Naive B cell (primary cell): ENCODE results near the gene TRIO. TPM values are rescaled to one million over a fixed set of nuclear protein-coding genes. Genes with fewer than 3 reads are reported as not detected.

Source experiments
- ATAC-seq, 2 donors: fragments of 150-1000 bp; cut with Tn5 transposase; 2 replicates each; pipeline ENCODE4 v1.10.0; 2021; ENCODE audit warnings: low read depth in 2 of 2, mild to moderate bottlenecking in 2 of 2, moderate library complexity in 2 of 2
- DNase-seq: peaks from one replicate; pipeline ENCODE4 v3.0.0; 2022
- H3K27ac Mint-ChIP-seq, 6 donors: one replicate each; pipeline ENCODE4 v1.8.0; 2020 to 2022; ENCODE audit warnings: mild to moderate bottlenecking in 6 of 6, mixed read lengths in 6 of 6, moderate library complexity in 5 of 6, inconsistent platforms in 2 of 6
- H3K27me3 Mint-ChIP-seq, 3 donors: one replicate each; pipeline ENCODE4 v1.8.0; 2021 to 2022; ENCODE audit warnings: mixed read lengths in 3 of 3, mild to moderate bottlenecking in 1 of 3
- H3K36me3 Mint-ChIP-seq, 2 donors: one replicate each; pipeline ENCODE4 v1.8.0; 2020 to 2022; ENCODE audit warnings: mixed read lengths in 2 of 2, inconsistent platforms in 1 of 2, mild to moderate bottlenecking in 1 of 2
- H3K4me1 Mint-ChIP-seq, 3 donors: one replicate each; pipeline ENCODE4 v1.8.0; 2020 to 2022; ENCODE audit warnings: mixed read lengths in 3 of 3, inconsistent platforms in 1 of 3, mild to moderate bottlenecking in 1 of 3, moderate library complexity in 1 of 3
- H3K4me3 Mint-ChIP-seq, 8 donors: one replicate each; pipeline ENCODE4 v1.8.0; 2020 to 2022; ENCODE audit warnings: mild to moderate bottlenecking in 8 of 8, mixed read lengths in 8 of 8, moderate library complexity in 8 of 8, inconsistent platforms in 2 of 8
- H3K9me3 Mint-ChIP-seq, 7 donors: one replicate each; pipeline ENCODE4 v1.8.0; 2020 to 2022; ENCODE audit warnings: mixed read lengths in 7 of 7, mild to moderate bottlenecking in 5 of 7, inconsistent platforms in 2 of 7, moderate library complexity in 1 of 7
- polyA plus RNA-seq, 6 donors: library from polyadenylated mRNA; unstranded; fragments of 300-500 nt; fragmentation: Illumina TruSeq; gene quantifications; one replicate each; pipeline ENCODE4 v1.2.3, GENCODE V29; 2021; ENCODE audit warnings: low read depth in 6 of 6

The TRIO gene
- polyA plus RNA-seq, 6 donors from 2014 or later: 7.3 to 16.4 (median 11.1) TPM

DNA sequence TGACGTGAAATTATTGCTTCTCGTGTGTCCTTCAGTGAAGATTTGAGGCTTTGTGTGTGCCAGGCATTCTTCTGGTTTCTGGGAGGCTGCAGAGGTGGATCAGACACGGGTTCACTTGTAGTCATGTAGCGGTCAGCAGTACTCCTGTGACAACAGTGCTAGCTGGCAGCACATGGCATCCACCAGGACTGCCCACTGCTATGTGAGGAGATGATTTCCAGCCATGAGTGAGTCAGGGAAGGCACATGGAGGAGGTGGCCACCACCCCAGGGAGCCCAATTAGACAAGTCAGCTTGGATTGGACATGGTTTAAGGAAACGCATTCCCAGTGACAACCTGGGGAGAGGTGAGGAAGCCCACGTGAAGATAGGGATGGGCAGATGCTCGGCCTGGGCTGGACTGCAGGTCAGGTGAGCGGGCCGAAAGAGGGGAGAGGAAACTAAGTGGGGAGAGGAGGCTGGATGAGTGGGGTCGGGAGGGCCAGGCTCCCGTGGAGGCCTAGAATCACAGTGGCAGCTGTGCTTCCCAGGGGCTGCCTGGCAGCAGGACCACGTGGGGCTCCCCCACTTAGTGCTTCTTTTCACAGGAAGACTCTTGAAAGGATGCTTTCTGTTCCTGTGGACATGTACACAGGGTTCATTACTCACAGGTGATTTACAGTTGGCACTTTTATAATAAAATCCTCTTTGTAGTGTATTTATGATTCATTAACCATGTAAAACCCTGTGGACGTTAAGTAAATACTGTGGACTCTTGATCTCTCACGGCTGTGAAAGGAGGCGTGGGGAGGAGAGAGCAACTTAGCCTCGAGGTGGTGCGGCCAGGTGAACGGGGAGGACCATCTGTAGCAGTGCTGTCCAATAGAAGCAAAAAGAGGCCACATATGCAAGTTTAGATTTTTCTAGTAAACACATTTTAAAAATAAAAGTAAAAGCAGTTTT, 358.5 kb downstream of the TRIO start:
- H3K4me3 Mint-ChIP-seq: no peak overlapping the region
- ATAC-seq: no peak
- H3K27me3 Mint-ChIP-seq: no peaks in the 10 kb centered on the region
- peaks cover 19 to 24% of the 10 kb centered on the region in 2 donors for H3K36me3 Mint-ChIP-seq
- H3K27ac Mint-ChIP-seq: peak overlapping the region in 4 of 6 donors; percentile 49 to 73 (median 68)
- DNase-seq: no peak
- H3K4me1 Mint-ChIP-seq: no peaks in the 10 kb centered on the region
- H3K9me3 Mint-ChIP-seq: no peaks in the 10 kb centered on the region

DNA sequence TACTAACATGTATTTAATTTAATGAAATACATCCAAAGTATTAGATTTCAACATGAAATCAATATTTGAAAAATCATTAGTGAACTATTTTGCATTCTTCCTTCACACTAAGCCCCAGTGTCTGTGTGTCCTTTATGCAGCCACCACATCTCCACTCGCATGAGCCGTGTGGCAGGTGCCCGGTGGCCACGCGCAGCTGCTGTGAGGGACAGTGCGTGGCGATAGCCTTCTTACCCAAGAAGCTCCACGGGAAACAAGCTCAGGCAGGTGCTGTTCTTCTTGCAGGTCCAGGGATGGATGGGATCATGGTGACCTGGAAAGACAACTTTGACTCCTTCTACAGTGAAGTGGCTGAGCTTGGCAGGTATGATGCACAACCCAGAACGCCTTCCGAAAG, 359.1 kb downstream of the TRIO start:
- Mint-ChIP-seq H3K27ac (no peak overlapping the region), H3K4me1 (peaks cover 0 to 3% (median 0%) of the 10 kb centered on the region in 3 donors), H3K36me3 (peaks cover 23 to 25% of the 10 kb centered on the region in 2 donors), H3K4me3 (peak overlapping the region in 1 of 8 donors; percentile 25), H3K27me3 (no peaks in the 10 kb centered on the region), H3K9me3 (no peaks in the 10 kb centered on the region)
- no peak for DNase-seq
- no peak for ATAC-seq

DNA sequence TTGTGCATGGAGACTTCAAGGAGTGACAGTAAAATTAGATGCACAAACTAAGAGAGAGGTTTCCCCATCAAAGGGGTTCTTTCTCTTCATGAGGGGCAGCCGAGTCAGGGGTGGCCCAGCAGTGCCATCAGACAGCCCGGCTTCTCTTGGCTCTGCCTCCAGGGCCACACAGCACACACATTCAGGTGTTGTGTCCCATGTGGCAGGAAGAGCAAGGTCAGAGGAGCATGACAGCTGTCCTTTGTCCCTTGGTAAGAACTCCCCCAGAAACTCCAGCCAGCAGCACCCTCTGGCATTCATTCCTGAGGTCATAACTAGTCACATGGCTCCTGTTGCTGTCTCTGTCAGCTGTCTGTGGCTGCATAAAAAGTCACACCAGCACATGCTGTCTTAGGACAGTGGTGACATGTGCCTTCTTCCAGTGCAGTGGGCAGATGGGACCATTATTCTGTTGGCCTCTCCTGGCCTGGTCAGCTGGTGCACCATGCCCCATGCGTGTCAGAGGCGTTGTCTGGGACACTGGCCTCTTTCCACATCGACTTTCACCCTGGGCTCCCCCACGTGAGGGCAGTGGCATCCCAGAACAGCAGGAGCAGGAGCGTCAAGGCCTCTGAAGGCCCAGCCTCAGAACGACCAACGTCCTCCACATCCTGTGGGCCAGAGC, 360.0 kb downstream of the TRIO start:
- ATAC-seq (no peak), DNase-seq (no peak)
- no peaks in the 10 kb centered on the region for H3K9me3 Mint-ChIP-seq
- no peak overlapping the region for H3K4me3 Mint-ChIP-seq
- peak overlapping the region in 1 of 6 donors; percentile 15 for H3K27ac Mint-ChIP-seq
- H3K27me3 Mint-ChIP-seq: no peaks in the 10 kb centered on the region
- H3K4me1 Mint-ChIP-seq: peaks cover 0 to 3% (median 0%) of the 10 kb centered on the region in 3 donors
- H3K36me3 Mint-ChIP-seq: peaks cover 27 to 32% of the 10 kb centered on the region in 2 donors

DNA sequence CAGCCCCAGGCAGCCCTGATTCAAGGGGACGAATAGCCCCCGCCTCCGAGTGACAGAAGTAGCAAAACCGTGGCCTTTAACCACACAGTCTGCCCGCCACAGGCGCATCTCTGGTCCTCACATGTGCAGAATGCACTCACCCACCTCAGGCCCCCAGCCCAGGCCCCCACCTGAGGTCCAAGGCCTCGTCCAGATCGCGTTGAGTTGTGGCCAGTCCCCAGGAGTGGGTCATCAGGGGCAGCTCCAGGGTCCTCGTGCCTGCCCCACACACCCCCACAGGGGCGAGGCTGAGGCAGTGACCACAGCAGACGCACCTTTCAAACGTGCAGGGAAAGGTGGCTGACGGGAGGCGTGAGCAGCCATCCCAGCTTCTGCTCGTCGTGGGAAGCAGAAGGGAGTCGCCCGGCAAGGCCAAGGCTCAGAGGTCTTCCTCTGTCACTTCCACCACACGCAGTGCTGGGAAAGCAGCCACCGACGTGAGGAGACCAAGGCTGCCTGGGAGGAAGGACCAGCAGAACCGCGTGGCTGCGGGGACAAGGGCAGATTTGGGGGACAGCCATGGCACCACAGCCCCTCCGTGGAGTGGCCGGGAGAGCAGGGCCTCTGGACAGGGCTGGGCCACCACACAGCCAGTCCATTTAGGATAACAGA, 360.7 kb downstream of the TRIO start:
- DNase-seq: no peak
- no peak for ATAC-seq
- Mint-ChIP-seq H3K9me3 (no peaks in the 10 kb centered on the region), H3K36me3 (peaks cover 31 to 36% of the 10 kb centered on the region in 2 donors), H3K4me3 (no peak overlapping the region), H3K27me3 (no peaks in the 10 kb centered on the region), H3K4me1 (peaks cover 0 to 3% (median 0%) of the 10 kb centered on the region in 3 donors), H3K27ac (peak overlapping the region in 1 of 6 donors; percentile 15)

DNA sequence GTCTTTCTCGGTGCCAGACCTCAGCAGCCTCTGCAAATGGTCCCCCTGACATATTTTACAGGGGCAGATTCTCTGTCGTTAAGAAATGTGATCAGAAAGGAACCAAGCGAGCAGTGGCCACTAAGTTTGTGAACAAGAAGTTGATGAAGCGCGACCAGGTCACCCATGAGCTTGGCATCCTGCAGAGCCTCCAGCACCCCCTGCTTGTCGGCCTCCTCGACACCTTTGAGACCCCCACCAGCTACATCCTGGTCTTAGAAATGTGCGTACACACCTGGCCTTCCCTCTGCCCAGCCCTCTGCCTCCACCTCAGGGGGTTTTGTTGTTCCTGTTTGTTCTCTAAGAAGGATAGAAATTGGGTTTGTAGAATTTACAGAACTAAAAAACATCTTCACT, 361.2 kb downstream of the TRIO start:
- DNase-seq (no peak), ATAC-seq (no peak)
- H3K36me3 Mint-ChIP-seq: peaks cover 31 to 36% of the 10 kb centered on the region in 2 donors
- H3K27me3 Mint-ChIP-seq: no peaks in the 10 kb centered on the region
- H3K4me3 Mint-ChIP-seq: no peak overlapping the region
- peaks cover 0 to 3% (median 0%) of the 10 kb centered on the region in 3 donors for H3K4me1 Mint-ChIP-seq
- no peaks in the 10 kb centered on the region for H3K9me3 Mint-ChIP-seq
- no peak overlapping the region for H3K27ac Mint-ChIP-seq

DNA sequence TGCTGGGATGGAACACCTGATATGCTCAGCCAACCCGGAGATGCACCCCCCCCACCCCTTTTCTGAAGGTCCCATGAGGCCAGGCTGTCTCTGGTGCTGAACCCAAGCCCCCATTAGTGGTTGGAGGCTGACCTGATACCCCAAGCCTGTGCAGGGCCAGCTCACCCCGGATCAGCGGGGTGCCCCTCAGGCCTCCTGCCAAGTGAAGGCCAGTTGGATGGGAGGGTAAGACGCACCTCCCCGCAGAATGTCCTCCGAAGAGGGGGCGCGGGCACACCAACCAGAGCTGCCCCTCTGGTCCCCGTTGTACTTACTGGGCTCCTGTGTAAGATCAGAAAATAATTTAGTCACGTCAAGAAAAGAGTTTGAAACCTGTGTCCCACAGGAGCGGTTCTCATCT, 361.7 kb downstream of the TRIO start:
- Mint-ChIP-seq H3K9me3 (no peaks in the 10 kb centered on the region), H3K27ac (no peak overlapping the region), H3K4me1 (peaks cover 0 to 3% (median 0%) of the 10 kb centered on the region in 3 donors), H3K27me3 (no peaks in the 10 kb centered on the region), H3K36me3 (peaks cover 31 to 36% of the 10 kb centered on the region in 2 donors), H3K4me3 (no peak overlapping the region)
- ATAC-seq (no peak), DNase-seq (no peak)

DNA sequence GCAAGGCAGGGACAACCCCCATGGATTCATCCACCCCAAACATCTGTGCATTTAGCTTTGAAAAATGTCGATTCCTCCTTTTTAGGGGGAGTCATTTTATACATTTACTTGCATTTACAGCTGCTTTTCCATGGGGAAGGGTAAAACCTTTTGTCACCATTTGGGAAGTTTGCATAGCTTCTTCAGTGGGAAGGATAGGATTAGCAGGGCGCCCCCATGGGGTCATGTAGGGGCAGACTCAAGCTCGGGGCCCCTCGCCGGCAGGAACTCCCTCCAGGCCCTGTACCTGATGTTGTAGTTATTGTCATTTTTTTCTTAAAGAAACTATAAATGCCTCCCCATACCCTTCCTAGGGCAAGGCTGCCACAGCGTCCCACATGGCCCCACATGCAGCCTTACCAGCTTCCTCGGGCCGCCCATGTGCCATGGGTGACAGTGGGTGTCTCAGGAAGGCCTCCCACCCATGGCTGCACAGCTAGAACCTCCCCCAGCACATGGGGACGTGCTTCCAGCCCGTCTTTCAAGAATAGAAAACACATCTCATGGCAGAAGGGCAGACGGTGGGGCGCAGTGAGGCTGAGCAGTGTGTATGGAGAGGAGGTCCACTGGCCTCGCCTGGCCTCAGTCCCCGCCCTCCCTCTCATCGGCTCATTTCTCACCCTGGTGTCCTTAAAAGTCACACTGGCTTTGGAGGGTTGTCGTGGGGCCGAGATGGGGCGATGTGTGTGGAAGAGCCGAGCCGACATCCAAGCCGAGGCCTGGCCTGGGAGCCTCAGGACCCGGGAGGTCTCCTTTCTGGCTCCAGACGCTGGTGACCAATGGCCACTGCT, 362.4 kb downstream of the TRIO start:
- DNase-seq: no peak
- peak overlapping the region in 2 of 6 donors; percentile 9 to 39 for H3K27ac Mint-ChIP-seq

DNA sequence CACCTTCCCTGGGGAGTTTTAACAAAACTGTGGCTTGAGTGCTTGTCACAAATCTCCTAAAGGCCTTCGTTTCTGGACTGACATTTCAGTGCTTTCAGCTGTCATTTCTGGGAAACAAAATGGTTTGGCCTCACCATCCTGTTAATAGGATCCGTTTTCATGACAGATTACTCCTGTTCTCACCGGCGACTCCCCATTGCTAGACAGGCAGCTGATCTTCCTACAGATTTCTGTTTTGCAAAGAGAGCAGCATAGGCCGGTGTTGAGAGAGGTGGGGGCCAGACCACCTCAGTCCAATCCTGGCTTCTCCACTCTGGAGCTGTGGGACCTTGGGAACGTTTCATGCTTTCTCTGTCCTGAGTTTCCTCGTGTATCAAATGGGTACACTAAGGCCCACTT, 363.0 kb downstream of the TRIO start:
- Mint-ChIP-seq H3K4me3 (no peak overlapping the region), H3K27me3 (no peaks in the 10 kb centered on the region), H3K36me3 (peaks cover 30 to 35% of the 10 kb centered on the region in 2 donors), H3K27ac (no peak overlapping the region), H3K9me3 (no peaks in the 10 kb centered on the region), H3K4me1 (peaks cover 0 to 3% (median 0%) of the 10 kb centered on the region in 3 donors)
- no peak for DNase-seq
- no peak for ATAC-seq

More for the DNA sequence above, 362.4 kb downstream of the TRIO start:
- no peak overlapping the region for H3K4me3 Mint-ChIP-seq
- peaks cover 0 to 3% (median 0%) of the 10 kb centered on the region in 3 donors for H3K4me1 Mint-ChIP-seq
- H3K27me3 Mint-ChIP-seq: no peaks in the 10 kb centered on the region
- ATAC-seq: no peak
- H3K9me3 Mint-ChIP-seq: no peaks in the 10 kb centered on the region
- peaks cover 31 to 36% of the 10 kb centered on the region in 2 donors for H3K36me3 Mint-ChIP-seq

DNA sequence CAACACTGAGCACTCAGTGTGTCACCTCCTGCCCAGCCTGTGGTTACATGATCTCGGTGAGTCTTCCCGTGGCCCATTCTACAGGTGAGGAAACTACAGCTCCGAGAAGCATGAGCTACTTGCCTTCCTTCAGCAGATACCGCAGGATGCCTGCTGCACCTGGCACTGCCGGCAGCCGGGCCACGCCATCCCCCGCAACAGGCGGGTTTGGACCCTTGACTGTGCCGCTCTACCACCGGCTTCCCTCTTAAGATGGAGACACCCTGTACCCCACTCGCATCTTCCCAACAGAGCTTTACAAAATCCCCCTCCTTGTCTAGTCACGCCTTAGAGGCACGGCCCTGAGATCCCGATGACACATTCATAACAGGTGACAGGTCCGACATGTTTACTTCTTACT, 363.5 kb downstream of the TRIO start:
- DNase-seq: no peak
- Mint-ChIP-seq H3K4me1 (peaks cover 0 to 3% (median 0%) of the 10 kb centered on the region in 3 donors), H3K4me3 (no peak overlapping the region), H3K27ac (peak overlapping the region in 3 of 6 donors; percentile 28 to 70 (median 51)), H3K27me3 (no peaks in the 10 kb centered on the region), H3K36me3 (peaks cover 26 to 30% of the 10 kb centered on the region in 2 donors), H3K9me3 (no peaks in the 10 kb centered on the region)
- ATAC-seq: no peak

DNA sequence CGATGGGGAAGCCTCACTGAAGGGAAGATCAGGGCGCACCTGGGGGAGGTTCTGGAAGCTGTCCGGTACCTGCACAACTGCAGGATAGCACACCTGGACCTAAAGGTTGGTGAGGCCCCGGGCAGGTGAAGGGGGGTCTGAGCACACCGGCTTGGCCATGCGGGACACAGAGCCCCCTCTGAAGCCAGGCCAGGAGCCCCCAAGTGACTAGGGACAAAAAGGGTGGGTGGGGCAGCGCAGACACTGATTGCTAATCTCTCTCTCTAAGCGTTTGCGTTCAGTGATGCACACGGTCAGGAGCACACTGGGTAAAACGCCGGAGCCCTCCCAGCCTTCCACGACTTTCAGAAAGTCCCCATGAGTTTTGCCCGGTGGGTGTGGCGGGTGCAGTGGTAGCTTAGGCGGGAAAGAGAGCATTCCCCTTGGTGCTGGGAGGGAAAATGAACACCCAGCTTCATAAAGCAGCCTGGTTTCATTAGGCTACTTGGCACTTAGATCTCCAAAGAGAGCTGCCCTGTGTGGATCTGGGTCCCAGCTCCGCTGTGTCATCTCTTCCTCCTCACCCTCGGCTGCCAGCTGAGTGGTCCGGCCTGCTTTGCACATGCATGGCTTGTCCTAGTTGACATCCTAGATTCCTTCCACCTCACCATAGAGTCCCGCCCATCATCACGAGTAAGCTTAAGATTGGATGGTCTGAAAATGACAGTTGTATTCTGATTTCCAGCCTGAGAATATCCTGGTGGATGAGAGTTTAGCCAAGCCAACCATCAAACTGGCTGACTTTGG, 364.2 kb downstream of the TRIO start:
- peaks cover 0 to 7% (median 0%) of the 10 kb centered on the region in 3 donors for H3K4me1 Mint-ChIP-seq
- peak overlapping the region in 2 of 6 donors; percentile 2 to 28 for H3K27ac Mint-ChIP-seq
- no peak overlapping the region for H3K4me3 Mint-ChIP-seq
- H3K36me3 Mint-ChIP-seq: peaks cover 21 to 27% of the 10 kb centered on the region in 2 donors
- DNase-seq: no peak
- no peaks in the 10 kb centered on the region for H3K9me3 Mint-ChIP-seq
- H3K27me3 Mint-ChIP-seq: no peaks in the 10 kb centered on the region
- no peak for ATAC-seq

DNA sequence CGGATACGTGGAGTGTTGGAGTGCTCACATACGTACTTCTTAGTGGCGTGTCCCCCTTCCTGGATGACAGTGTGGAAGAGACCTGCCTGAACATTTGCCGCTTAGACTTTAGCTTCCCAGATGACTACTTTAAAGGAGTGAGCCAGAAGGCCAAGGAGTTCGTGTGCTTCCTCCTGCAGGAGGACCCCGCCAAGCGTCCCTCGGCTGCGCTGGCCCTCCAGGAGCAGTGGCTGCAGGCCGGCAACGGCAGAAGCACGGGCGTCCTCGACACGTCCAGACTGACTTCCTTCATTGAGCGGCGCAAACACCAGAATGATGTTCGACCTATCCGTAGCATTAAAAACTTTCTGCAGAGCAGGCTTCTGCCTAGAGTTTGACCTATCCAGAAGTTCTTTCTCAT, 364.9 kb downstream of the TRIO start:
- Mint-ChIP-seq H3K27ac (peak overlapping the region in 2 of 6 donors; percentile 65 to 68), H3K4me3 (no peak overlapping the region), H3K36me3 (peaks cover 16 to 27% of the 10 kb centered on the region in 2 donors)

DNA sequence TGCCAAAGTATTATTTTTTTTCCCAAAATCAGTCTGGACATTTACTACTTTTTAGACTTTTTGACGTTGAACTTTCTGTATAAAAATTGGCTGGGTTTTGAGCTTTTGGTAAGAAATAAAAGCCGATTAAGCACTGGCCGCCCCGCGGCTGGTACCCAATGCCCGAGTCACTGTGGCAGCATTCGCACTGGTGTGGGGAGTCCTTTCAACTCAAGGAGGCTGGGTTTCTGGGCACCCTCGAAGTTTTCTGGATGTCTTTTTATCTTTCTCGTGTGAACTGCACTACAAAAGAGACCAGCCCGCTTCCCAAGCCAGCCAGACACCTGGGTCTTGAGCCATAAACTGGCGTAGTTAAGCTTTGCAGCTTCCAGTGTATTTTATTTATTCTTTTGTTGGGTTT, 366.4 kb downstream of the TRIO start:
- H3K27me3 Mint-ChIP-seq: no peaks in the 10 kb centered on the region
- H3K36me3 Mint-ChIP-seq: peaks cover 16 to 27% of the 10 kb centered on the region in 2 donors
- H3K27ac Mint-ChIP-seq: no peak overlapping the region
- H3K4me3 Mint-ChIP-seq: no peak overlapping the region
- DNase-seq (no peak), ATAC-seq (no peak)
- H3K9me3 Mint-ChIP-seq: peaks cover 0 to 5% (median 0%) of the 10 kb centered on the region in 7 donors
- H3K4me1 Mint-ChIP-seq: peaks cover 0 to 11% (median 0%) of the 10 kb centered on the region in 3 donors

More for the DNA sequence above, 364.9 kb downstream of the TRIO start:
- no peaks in the 10 kb centered on the region for H3K9me3 Mint-ChIP-seq
- DNase-seq: no peak
- ATAC-seq: no peak
- H3K27me3 Mint-ChIP-seq: no peaks in the 10 kb centered on the region
- H3K4me1 Mint-ChIP-seq: peaks cover 0 to 7% (median 0%) of the 10 kb centered on the region in 3 donors
